ENCODE measurements around the gene TBC1D9B.
A peak's percentile ranks its signal among the peaks of the same experiment; 100 is the strongest.

Gene TBC1D9B

GRCh38 chr5:179912386-179912785, 4.7 kb upstream of the TBC1D9B start:
- in situ Hi-C loops (cut with MboI; ENCODE audit: low pct_unique_long_range_greater_than_20kb, low sequenced_read_pairs), result no loop called here
- DNase-seq, result no peak

DNA sequence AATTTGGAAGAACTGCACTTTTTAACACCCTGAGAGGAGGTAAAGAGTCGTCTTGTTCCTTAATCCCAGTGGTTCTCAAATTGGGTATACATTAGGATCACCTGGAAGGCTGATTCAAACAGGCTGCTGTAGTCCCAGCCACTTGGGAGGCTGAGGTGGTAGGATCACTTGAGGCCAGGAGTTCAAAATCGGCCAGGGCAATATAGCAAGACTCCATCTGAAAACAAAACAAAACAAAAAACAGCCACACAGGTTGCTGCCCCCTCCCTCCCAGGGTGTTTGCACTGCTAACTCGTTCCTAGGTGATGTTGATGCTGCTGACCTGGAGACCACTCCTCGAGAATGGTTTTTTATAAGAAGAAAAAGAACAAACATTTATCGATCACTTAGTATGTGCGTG, 1.5 kb upstream of the TBC1D9B start:
- in situ Hi-C loops (cut with MboI; ENCODE audit: low pct_unique_long_range_greater_than_20kb, low sequenced_read_pairs), result no loop called here
- no peak for DNase-seq

GRCh38 chr5:179908528-179908927, 831 bp upstream of the TBC1D9B start:
- in situ Hi-C loops (cut with MboI; ENCODE audit: low pct_unique_long_range_greater_than_20kb, low sequenced_read_pairs), result no loop called here
- no peak for DNase-seq

DNA sequence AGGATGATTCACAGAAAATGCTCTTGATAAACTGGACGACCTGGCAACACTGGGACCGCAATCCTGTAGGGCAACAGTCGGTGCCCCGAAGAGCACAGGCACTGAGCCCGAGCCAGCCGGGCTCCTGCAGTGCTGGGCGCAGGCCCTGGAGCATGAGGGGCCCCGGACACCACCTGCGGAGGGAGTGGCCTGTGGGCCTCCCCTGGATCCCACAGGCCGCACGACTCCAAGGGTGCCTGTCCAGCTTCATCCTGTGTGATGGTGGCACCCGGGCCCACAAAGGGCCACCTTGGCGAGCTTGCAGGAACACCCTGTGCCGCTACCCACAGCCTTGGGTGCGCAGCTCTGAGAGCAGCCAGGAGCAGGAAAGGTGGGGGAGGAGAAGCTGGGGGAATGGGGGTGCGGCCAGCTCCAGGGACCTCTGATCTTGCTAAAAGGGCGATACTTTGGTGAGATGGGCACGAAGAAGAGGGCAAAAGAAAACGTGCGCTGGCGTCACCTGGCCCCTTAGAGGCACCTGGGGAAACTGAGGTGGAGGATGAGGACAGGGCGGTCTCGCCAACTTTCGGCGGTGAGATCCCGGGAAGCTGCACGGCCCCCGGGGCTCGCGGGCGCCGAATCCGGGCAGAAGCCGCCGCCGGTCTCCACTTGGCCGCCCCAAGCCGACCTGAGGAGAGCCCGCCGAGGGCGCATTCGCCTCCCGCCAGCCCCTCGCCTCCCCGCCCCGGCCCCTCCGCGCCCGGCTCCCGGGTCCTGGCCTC, 722 bp downstream of the TBC1D9B start:
- peak; percentile 45 for DNase-seq
- in situ Hi-C loops (cut with MboI; ENCODE audit: low pct_unique_long_range_greater_than_20kb, low sequenced_read_pairs), result no loop called here

- in situ Hi-C loops (cut with MboI; ENCODE audit: low pct_unique_long_range_greater_than_20kb, low sequenced_read_pairs), result no loop called here
- no peak for DNase-seq
Observed at GRCh38 chr5:179906294-179906794, 1.4 kb downstream of the TBC1D9B start.

DNA sequence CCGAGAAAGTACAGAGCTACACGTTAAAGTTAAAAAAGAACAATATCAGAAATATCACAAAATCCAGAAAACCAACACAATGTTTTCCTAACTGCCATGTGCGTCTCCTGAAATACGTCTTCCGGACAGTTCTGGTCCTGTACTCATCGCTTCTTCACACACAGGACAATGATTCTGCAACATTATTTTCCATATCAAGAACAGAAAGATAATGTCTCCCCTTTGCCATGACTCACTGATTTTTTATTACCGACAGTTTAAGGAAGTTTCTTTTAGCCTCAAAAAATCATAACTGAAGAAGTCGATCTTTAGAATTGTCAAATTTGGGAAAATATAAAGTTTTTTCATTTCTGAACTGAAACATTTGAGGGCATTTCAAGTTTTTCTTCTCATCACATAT, 2.5 kb downstream of the TBC1D9B start:
- in situ Hi-C loops (cut with MboI; ENCODE audit: low pct_unique_long_range_greater_than_20kb, low sequenced_read_pairs), result no loop called here
- peak; percentile 12 for DNase-seq

- in situ Hi-C loops (cut with MboI; ENCODE audit: low pct_unique_long_range_greater_than_20kb, low sequenced_read_pairs), result no loop called here
- no peak for DNase-seq
Observed at GRCh38 chr5:179904463-179905160, 3.1 kb downstream of the TBC1D9B start.

DNA sequence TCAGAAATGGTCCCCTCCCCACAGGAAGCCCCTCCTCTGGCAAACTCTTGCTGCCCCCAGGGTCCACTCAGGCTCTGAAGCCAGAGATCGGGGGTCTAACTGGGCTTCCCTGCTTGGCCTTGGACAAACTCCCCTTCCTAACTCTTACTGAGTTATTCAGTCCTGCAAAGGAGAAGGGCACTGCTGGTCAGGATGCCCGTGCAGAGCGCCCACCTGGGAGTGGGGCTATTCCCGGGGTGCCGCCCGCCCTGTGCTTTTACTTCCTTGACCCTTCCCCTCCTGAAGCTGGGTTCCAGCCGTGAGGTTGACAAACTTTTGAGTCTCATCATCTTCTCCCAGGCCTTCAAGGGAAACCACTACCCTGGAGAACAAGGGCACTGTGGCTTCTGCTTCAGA, 4.9 kb downstream of the TBC1D9B start:
- no peak for DNase-seq
- in situ Hi-C loops (cut with MboI; ENCODE audit: low pct_unique_long_range_greater_than_20kb, low sequenced_read_pairs), result no loop called here

GRCh38 chr5:179901915-179902762, 5.6 kb downstream of the TBC1D9B start:
- in situ Hi-C loops (cut with MboI; ENCODE audit: low pct_unique_long_range_greater_than_20kb, low sequenced_read_pairs), result no loop called here
- DNase-seq, result no peak

DNA sequence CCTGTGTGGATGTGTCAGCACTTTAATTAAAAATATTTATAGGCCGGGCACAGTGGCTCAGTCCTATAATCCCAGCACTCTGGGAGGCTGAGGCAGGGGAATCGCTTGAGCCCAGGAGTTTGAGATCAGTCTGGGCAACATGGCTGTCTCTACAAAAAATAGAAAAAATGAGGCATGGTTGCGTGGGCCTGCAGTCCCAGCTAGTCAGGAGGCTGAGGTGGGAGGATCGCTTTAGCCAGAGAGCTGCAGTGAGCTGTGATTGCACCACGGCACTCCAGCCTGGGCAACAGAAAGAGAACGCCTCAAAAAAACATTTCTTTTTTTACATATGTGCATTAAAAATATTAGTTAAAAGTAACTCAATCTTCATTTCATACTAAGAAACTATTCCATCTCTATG, 6.2 kb downstream of the TBC1D9B start:
- DNase-seq, result no peak
- in situ Hi-C loops (cut with MboI; ENCODE audit: low pct_unique_long_range_greater_than_20kb, low sequenced_read_pairs), result no loop called here

- in situ Hi-C loops (cut with MboI; ENCODE audit: low pct_unique_long_range_greater_than_20kb, low sequenced_read_pairs), result no loop called here
- no peak for DNase-seq
Observed at GRCh38 chr5:179900711-179901110, 7.0 kb downstream of the TBC1D9B start.

- DNase-seq, result no peak
Observed at GRCh38 chr5:179900206-179900605, 7.5 kb downstream of the TBC1D9B start.

GRCh38 chr5:179895861-179896260, 11.8 kb downstream of the TBC1D9B start:
- in situ Hi-C loops (cut with MboI; ENCODE audit: low pct_unique_long_range_greater_than_20kb, low sequenced_read_pairs), result no loop called here

More at GRCh38 chr5:179900206-179900605, 7.5 kb downstream of the TBC1D9B start:
- in situ Hi-C loops (cut with MboI; ENCODE audit: low pct_unique_long_range_greater_than_20kb, low sequenced_read_pairs), result no loop called here

DNA sequence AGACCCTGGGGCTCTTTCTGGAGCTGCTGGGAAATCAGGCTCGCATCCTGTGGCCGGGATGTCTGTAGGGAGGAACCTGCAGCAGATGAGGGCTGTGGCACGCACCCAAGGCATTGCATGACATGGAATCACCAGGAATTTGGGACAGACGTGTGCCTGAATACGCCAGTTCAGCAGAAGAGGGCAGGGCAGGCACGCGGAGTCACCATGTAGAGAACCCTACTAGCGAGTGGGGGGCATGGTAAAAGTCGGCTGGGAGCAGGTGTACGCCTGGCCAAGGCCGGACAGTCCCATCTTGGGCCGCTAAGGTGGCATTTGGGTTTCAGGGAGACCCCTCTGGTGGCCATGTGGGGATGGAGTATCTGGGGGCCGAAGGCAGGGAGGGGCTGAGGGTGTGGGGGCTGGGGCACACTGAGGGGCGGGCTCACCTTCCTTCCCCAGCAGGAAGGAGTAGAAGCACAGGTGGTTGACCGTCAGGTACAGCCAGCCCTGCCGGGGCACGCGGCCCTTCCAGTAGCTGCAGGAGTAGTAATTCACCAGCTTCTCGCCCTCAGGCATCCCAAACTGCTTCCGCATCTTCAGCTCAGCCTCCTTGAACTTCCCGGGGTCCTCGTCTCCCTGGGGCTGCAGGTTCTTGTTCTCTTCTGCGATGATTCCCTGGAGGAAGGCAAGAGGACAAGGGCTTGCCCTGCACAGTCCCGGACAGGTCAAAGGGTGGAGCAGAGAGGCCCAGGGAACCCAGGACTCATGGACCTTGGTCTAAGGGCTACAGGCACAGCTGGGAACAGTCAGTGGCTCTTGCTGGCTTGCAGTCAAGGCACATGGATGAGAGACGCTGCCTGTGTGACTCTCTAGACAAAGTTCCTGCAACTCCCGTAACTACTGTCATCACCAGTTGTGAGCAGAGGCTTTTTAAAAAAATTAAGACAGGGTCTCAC, 13.5 kb downstream of the TBC1D9B start:
- no peak for DNase-seq
- in situ Hi-C loops (cut with MboI; ENCODE audit: low pct_unique_long_range_greater_than_20kb, low sequenced_read_pairs), result no loop called here

More at GRCh38 chr5:179895861-179896260, 11.8 kb downstream of the TBC1D9B start:
- DNase-seq, result no peak

DNA sequence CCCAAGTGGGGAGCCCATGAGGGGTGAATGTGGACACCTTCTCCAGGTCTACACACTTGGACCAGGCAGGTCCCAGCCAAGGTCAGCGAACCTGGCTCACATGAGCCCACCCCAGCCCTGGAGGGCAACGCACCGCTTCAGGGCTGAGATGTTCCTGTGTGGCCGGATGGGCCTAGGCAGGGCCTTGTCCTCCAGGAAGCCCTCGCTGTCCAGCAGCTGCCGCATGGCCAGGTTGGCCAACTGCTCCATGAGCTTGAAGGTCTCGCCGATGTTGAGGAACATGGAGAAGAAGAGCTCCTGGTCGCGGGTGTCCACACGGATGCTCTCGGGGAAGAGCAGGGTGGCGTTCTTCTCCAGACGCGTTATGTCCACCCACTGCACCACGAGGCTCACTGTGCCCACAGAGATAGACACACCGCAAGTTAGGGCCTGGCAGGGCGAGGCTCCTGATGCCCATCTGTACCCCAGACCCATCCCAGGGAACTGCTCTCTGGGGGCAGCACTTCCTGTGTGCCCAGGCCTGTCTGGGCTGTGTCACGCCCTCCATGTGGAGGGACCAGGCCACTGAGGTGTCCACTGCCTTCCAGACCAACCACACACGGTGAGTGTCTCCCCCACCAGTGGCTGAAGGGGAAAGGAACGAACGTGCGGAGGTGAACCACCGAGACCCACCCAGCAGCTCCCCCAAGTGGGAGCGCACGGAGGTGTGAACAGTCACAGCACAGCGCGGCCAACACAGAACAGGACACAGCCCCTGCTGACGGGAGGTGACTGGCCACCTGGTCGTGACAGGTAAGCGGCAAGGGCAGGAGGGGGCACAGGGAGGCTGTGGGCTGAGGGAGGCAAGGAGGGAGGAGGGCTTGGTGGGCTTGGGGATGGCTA, 14.4 kb downstream of the TBC1D9B start:
- in situ Hi-C loops (cut with MboI; ENCODE audit: low pct_unique_long_range_greater_than_20kb, low sequenced_read_pairs), result no loop called here
- no peak for DNase-seq

GRCh38 chr5:179892255-179892654, 15.4 kb downstream of the TBC1D9B start:
- in situ Hi-C loops (cut with MboI; ENCODE audit: low pct_unique_long_range_greater_than_20kb, low sequenced_read_pairs), result no loop called here

DNA sequence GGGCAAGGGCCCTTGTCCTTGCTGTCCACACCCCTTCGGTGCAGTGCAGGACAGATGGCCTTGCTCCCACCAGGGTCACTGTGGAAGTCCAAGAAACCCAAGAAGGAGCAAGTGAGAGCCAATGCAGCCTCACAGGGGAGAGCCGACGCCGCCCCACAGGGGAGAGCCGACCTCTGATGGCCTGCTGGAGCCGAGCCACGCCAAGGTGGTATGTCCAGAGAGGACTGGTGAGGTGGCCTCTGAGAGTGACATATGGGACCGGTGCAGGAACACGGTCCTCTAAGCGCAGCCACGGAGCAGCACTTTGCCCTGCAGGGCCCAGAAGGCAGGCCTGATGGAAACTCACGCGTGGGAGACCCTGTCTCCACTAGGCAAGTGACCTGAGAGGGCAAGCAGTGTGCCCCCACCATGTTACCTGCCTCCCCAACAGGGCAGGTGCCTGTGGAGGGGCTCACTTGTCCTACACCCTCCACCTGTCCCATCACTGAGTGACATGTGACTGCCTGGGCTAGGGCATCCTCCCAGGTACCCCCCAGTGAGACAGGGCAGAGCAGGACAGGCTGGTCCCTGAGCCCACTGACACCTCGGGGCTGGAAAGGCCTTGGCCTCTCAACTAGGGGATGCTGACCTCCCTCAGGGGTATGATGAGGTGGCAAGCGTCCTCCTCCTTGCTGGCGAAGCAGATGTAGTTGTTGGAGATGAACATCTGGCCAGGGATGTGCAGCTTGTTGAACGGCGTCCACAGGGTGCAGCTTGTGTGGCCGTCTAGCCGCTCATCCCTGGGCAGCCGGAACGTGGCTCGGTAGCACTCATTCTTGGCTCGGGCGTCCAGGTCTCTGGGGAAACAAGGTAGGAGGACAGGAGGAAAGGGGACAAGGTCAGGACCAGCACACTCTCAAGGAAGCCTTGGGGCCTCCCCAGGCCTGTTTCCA, 16.7 kb downstream of the TBC1D9B start:
- no peak for DNase-seq
- in situ Hi-C loops (cut with MboI; ENCODE audit: low pct_unique_long_range_greater_than_20kb, low sequenced_read_pairs), result no loop called here

More at GRCh38 chr5:179892255-179892654, 15.4 kb downstream of the TBC1D9B start:
- no peak for DNase-seq
